Neuron (in vitro differentiated cells): ENCODE results near the gene ITPRID2.

Experiments used
- H2AFZ ChIP-seq: one replicate; pipeline ENCODE4 v1.6.1; 2013; ENCODE audit warnings: low read depth, mild to moderate bottlenecking, inconsistent platforms, low read length, moderate library complexity
- H3K27me3 ChIP-seq: one replicate; pipeline ENCODE4 v1.6.1; 2013; ENCODE audit warnings: low read length; ENCODE audit not compliant: insufficient read depth
- H3K36me3 ChIP-seq: one replicate; pipeline ENCODE4 v1.6.1; 2013; ENCODE audit warnings: low read length; ENCODE audit not compliant: insufficient read depth
- H3K4me1 ChIP-seq: one replicate; pipeline ENCODE4 v1.6.1; 2013; ENCODE audit warnings: low read length; ENCODE audit not compliant: insufficient read depth
- H3K4me3 ChIP-seq: 2 replicates; pipeline ENCODE4 v1.5.1; 2013; ENCODE audit warnings: mild to moderate bottlenecking, low read length, moderate library complexity
- H3K9me3 ChIP-seq: one replicate; pipeline ENCODE4 v1.6.1; 2013; ENCODE audit warnings: low read length

Gene ITPRID2

DNA sequence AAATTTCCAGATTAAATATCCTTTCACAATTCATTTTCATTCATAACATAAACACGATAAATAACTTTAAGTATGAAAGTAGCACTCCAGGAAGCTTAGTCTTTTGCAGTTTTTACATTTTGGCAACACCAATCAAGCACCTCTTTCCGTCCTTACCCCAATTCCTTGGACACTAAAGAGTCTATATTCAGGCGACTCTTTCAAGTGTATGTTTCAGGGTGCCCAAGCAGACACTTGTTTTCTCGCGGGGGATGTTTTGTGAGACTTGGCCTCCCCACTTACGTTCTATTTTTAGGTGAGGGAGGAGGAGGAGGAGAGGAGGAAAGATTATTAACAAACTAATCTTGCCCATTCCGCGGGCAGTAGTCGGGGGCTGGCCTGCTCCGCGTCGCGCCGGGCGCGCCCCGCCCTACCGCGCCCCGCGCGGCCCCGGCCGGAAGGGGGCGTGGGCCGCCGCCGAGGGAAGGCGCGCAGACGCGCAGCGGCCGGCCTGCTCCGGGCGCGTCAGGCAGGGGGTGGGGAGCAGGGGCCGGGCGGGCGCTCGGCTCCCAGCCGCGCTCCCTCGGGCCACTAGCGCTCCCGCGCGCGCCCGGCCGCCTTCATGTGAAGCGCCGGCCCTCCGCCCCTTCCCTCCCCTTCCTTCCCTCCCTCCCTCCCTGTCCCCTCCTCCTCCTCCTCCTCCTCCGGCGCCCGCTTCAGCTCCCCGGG, at the start of gene ITPRID2:
ITPRID2 (plus strand) TSS at position 473 of the 708 bp plus-strand sequence. CDS start 337 bp downstream, outside the sequence.
- H3K27me3 ChIP-seq = no peaks in the 10 kb centered on the region
- H3K9me3 ChIP-seq = no peaks in the 10 kb centered on the region
- peaks cover 38% of the 10 kb centered on the region for H3K4me1 ChIP-seq
- H3K4me3 ChIP-seq = peak within 1 kb of the TSS; percentile 58
- H3K36me3 ChIP-seq = no peaks in the 10 kb centered on the region
- H2AFZ ChIP-seq = peak within 1 kb of the TSS; percentile 100

DNA sequence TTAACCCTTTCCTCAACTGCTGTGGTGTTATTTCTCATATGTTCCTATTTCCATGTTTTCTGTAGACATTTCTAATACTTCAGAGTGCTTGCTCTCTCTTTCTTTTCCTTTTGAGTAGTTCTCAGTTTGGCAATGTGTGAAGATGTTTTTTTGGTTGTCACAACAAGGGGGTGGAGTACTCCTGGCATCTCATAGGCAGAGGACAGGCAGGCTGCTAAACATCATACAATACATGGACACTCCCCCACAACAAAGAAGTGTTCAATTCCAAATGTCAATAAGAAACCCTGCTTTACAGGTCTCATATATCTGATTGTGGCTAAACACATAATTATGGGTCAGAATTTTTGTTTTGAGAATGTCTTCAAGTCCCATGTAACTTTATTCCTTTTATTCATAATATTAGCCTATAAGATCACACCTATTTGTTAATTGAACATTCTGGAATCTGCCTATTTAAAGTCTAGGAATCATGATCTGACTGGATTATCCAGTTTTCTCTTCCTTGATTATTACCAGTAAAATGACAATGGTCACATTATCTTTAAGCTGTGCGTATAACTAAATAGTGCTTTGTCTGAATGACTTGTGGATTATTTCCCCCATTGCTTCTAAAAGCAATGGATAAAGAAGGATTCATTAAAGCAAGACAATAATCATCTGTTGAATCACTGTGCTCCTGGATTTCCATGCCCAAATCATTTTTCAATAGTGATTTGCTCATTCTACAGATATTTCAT, 46.8 kb upstream of the ITPRID2 start:
- H3K9me3 ChIP-seq = no peaks in the 10 kb centered on the region
- peaks cover 16% of the 10 kb centered on the region for H3K4me1 ChIP-seq
- no peaks in the 10 kb centered on the region for H3K27me3 ChIP-seq
- no peak overlapping the region for H2AFZ ChIP-seq
- no peaks in the 10 kb centered on the region for H3K36me3 ChIP-seq
- H3K4me3 ChIP-seq = no peak overlapping the region

DNA sequence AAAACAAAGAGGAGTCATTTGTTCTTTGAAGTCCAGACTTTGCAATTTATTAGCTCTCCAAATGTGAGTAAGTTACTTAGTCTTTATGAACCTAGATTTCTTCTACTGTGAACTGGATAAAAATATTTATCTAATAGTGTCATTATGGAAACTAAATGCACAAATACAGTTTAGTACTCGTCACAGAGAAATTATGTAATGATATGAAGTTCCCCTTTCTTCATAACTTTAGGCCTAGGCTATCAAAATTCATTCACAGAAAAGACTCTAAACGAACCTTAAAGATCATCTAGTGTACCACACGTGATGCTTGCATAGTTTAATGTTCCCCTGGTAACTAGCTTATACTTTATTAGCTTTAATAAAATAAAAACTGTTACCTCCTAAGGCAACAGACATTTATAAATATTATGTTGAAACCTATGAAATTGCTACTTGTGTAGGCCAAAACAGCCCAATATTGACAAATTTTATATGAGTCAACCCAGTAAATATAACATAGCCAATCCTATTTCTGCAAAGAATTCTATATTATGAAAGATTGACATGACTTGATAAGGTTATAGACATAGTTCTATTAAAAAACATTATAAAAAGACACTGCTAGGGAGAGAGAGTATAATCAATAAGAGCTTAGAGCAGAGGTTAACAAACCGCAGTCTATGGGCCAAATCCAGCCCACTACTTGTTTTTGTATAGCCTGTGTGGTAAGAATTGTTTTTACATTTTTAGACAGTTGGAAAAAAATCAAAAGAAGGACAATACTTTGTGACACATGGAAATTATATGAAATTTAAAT, 44.9 kb upstream of the ITPRID2 start:
- Histone ChIP-seq H3K9me3 (no peaks in the 10 kb centered on the region), H3K27me3 (no peaks in the 10 kb centered on the region), H2AFZ (no peak overlapping the region), H3K4me3 (no peak overlapping the region), H3K36me3 (no peaks in the 10 kb centered on the region), H3K4me1 (peaks cover 18% of the 10 kb centered on the region)

DNA sequence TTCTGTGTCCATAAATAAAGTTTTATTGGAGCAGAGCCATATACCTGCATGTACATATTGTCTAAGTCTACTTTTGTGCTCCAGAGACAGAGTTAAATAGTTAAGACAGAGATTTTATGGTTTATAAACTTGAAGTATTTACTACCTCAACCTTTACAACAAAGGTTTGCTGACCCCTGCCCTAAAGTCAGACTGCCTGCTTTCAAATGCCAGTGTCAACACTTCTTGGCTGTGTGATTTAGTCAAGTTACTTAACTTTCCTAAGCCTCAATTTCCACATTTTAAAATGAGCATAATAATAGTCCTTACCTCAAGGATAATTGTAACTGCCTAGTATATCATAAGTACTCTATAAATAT, 44.4 kb upstream of the ITPRID2 start:
- H3K4me1 ChIP-seq = peaks cover 18% of the 10 kb centered on the region

DNA sequence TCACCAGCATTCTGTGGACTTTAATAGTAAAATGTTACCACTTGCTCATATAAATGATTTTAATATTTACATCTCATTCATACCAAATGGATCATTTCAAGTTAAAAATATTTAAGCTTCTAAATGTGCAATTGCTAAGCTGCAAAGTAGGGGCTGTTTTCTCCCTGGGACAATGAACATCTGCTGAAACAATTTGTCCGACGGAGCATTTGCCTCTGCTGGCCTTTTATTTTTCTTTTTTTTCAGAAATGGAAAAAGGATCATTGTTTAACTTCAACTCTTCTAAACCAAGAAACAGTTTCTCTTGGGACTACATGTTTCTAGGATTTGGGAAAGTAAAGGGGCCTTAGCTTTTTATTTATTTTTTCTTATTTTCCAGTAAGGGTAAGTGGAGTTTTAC, 43.8 kb upstream of the ITPRID2 start:
- Histone ChIP-seq H3K4me1 (peaks cover 18% of the 10 kb centered on the region), H2AFZ (peak overlapping the region; percentile 55), H3K4me3 (no peak overlapping the region), H3K9me3 (no peaks in the 10 kb centered on the region), H3K36me3 (no peaks in the 10 kb centered on the region), H3K27me3 (no peaks in the 10 kb centered on the region)

More for the DNA sequence above, 44.4 kb upstream of the ITPRID2 start:
- H3K27me3 ChIP-seq = no peaks in the 10 kb centered on the region
- H3K36me3 ChIP-seq = no peaks in the 10 kb centered on the region
- H2AFZ ChIP-seq = no peak overlapping the region
- no peaks in the 10 kb centered on the region for H3K9me3 ChIP-seq
- H3K4me3 ChIP-seq = no peak overlapping the region

DNA sequence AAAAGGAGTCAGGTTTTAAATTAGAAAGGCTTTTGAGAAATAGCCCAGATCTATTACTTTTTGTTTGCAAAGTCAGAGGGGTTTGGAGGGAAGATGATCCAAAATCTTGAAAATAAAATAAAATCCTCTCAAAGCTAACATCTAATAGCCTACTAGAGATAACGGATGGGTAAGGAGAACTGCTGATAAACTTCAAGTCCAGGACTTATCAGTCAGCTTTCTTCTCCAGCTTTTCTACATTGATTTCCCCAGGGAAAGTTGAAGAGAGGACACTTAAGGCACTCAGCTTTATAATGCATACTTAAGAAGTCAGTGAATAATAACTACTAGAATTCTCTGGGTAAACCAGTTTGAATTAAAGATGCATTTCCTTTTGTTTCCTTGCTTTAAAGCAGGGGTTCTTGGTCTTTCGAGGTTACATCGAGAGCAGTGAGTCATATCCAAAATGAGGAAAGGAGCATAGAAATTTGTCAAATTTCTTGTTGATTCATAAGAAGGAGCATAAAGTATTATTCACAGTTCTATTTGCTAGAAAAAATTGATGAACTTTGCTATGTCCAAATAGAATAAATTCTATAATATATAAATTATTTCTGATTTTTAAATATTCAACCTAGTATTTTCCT, 43.2 kb upstream of the ITPRID2 start:
- Histone ChIP-seq H3K36me3 (no peaks in the 10 kb centered on the region), H3K27me3 (no peaks in the 10 kb centered on the region), H2AFZ (peak overlapping the region; percentile 55)

DNA sequence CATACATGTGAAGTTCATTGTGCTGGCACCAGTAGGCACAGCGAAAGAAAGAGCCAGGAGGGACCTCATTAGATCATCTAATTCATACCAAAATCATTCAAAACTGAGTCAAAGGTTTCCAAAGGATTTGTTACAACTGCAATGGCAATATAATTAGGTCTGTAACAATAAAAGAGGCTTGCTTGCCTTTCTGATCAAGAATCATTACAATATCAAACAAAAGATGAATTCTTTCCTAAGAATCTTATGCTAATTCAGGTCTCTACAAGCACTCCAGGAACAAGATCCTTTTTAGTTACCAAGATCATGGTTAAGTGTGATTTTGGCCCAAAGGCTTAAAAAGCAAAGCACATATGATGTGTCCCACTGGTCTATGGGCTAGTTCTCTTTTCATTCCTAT, 41.9 kb upstream of the ITPRID2 start:
- H3K4me1 ChIP-seq = peaks cover 22% of the 10 kb centered on the region
- H3K4me3 ChIP-seq = no peak overlapping the region

More for the DNA sequence above, 43.2 kb upstream of the ITPRID2 start:
- H3K9me3 ChIP-seq = no peaks in the 10 kb centered on the region
- peaks cover 18% of the 10 kb centered on the region for H3K4me1 ChIP-seq
- H3K4me3 ChIP-seq = no peak overlapping the region

DNA sequence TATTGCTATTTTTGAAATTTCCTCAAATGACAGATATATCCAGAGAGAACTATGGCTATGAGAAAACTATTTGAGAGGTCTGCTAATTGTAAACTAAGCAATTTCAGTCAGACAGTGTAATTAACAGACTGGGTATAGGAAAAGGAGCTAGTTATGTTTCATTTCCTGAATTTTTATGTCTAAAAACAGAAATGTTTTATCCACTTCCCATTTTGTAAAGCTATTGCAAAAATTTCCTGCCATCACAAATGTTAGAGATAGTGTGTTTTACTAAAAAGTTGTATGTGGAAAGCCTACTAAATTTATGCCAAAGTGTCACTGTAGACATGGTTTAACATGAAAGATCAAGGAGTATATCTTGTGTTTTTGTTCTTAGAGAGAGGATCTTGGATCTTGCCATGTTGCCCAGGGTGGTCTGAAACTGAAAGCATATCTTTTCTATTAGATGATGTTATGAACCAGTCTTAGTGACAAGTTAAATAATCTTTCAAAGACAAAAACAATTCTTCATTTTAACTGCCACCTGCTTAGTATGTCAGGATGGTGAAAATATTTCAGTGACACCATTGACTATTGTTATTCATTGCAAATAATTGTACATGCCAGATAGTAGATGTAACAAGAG, 40.5 kb upstream of the ITPRID2 start:
- Histone ChIP-seq H3K27me3 (no peaks in the 10 kb centered on the region), H3K36me3 (no peaks in the 10 kb centered on the region)

More for the DNA sequence above, 41.9 kb upstream of the ITPRID2 start:
- no peak overlapping the region for H2AFZ ChIP-seq
- H3K27me3 ChIP-seq = no peaks in the 10 kb centered on the region
- no peaks in the 10 kb centered on the region for H3K9me3 ChIP-seq
- no peaks in the 10 kb centered on the region for H3K36me3 ChIP-seq

DNA sequence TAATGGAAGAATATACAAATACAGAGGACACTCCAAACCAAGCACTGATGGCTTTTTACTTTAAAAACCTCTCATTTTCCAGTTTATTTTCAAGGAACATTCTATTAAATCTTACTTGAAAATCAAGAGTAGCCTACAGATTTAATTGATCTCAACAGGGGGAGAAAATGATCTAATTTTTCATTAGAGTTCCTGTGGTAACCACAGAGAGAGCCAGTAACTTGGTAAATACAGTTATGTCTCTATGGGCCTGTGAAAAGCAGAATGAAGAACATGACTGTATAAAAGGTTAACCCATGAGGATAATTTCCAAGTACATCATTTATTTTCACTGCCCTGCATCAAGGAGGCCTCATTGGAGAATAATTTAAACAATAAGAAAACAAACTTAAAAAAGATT, 39.8 kb upstream of the ITPRID2 start:
- no peaks in the 10 kb centered on the region for H3K36me3 ChIP-seq
- peaks cover 26% of the 10 kb centered on the region for H3K4me1 ChIP-seq
- H2AFZ ChIP-seq = no peak overlapping the region
- H3K27me3 ChIP-seq = no peaks in the 10 kb centered on the region
- H3K9me3 ChIP-seq = no peaks in the 10 kb centered on the region
- H3K4me3 ChIP-seq = no peak overlapping the region

More for the DNA sequence above, 40.5 kb upstream of the ITPRID2 start:
- Histone ChIP-seq H3K9me3 (no peaks in the 10 kb centered on the region), H3K4me1 (peaks cover 26% of the 10 kb centered on the region), H2AFZ (no peak overlapping the region), H3K4me3 (no peak overlapping the region)

DNA sequence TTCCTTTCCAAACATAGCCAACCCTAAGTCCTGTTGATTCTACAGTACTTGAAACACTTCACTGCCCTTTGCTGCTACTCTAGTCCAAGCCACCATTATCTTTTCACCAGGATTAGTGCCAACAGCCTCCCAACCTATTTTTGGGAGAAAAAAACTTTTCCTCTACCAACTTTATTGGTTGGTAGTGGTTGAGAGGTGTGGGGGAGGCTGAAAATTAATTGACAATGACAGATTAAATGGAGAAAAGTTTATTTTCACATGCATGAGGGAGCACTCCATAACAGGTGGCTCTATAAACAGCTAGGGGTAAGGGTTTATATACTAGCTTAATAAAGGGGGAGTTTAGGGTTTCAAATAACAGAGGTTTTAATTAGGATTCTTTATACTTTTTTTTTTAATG, 37.8 kb upstream of the ITPRID2 start:
- Histone ChIP-seq H3K4me3 (no peak overlapping the region), H3K36me3 (no peaks in the 10 kb centered on the region), H3K27me3 (no peaks in the 10 kb centered on the region), H3K4me1 (peaks cover 20% of the 10 kb centered on the region), H3K9me3 (no peaks in the 10 kb centered on the region), H2AFZ (no peak overlapping the region)

DNA sequence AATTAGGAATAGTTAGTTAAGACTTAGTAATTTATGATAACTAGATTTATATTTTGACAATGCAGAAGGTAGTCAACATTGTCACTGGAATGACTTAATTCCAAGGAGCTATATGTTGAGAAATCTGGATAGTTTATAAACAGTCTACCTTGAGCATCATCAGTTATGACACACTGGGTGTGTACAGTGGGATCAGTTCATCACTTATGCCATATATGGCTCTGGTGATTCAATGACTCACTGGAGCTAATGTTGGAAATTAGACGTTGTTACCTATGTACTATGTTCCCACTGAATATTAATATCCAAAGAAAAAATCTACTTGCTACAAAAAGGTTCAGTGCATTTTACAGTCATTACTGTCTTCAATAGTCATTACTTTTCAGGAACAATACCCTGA, 34.0 kb upstream of the ITPRID2 start:
- H3K36me3 ChIP-seq = no peaks in the 10 kb centered on the region
- H3K9me3 ChIP-seq = no peaks in the 10 kb centered on the region
- no peaks in the 10 kb centered on the region for H3K27me3 ChIP-seq
- H2AFZ ChIP-seq = no peak overlapping the region
- peaks cover 8% of the 10 kb centered on the region for H3K4me1 ChIP-seq
- H3K4me3 ChIP-seq = no peak overlapping the region

DNA sequence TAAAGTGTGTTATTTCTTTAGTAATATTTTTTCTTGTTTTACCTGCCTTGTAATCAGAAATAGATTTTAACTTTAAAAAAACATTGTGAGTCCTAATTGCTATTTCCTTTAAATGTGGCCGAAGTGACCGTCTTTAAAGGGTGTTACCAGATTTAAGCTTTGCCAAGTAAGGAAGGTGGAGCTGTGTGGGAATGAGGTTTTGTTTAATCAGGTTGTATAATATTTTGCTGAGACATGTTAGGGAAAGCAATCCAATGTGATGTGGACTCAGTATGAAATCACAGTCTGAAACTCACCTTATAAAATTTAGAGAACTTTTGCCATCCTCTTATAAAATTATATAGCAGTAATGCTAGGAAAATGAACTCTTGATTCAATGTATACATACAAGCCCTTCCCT, 32.9 kb upstream of the ITPRID2 start:
- Histone ChIP-seq H3K4me1 (peaks cover 8% of the 10 kb centered on the region), H3K36me3 (no peaks in the 10 kb centered on the region), H3K9me3 (no peaks in the 10 kb centered on the region), H2AFZ (no peak overlapping the region), H3K27me3 (no peaks in the 10 kb centered on the region), H3K4me3 (no peak overlapping the region)
